ENCODE data around the gene NECTIN1.

NECTIN1 gene

DNA sequence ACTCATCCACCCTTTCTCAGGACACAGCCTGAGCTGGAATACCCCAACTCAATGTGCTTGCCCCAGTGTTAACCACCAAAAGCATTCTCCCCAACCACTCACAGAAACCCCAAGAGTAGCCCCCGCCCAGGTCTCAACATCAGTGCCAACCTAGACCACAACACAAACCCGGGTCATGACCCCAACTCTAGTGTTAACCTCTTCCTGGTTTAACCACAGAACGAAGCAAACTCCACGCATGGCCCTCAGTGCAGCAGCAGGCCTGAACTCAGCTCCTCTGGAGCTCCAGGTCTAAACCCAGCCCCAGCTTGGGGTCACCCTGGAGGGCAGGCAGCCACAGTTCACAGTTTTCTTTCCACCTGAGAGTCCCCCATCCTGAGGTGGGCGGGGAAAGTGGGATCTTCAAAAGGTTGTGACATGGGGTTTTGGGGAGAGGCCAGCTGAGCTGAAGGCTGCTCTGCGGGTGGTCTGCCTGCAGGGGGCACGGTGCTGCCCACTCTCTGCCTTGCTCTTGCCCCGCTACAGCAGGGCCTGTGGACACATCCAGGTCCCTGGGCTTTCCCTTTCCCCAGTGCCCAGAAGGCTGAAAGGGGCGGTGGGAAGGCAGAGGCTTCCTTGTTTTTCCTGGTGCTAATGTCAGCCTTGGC lies 37.9 kb downstream of the NECTIN1 start:
- DNase-seq: no peak

DNA sequence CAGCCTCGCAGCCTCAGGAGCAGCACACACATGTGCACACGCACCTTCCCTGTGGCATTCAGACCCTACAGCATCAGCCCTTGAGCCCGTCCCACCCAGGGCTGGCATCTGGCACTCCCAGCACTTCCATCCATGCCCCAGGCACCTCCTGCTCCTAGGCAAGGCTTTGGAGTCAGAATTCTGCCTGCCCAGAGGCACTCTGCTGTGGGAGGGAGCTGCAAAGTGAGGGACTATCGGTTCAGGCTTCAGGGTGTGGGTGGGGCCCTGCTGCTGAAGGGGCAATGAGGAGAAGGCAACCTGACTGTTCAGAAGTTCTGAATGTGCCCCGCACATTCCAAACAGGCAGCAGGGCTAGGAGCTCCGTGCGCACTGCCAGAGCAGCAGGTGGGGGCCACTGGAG lies 39.7 kb downstream of the NECTIN1 start:
- no peak for DNase-seq

GRCh38 chr11:119688356-119688755 lies 40.6 kb downstream of the NECTIN1 start:
- no peak for DNase-seq

DNA sequence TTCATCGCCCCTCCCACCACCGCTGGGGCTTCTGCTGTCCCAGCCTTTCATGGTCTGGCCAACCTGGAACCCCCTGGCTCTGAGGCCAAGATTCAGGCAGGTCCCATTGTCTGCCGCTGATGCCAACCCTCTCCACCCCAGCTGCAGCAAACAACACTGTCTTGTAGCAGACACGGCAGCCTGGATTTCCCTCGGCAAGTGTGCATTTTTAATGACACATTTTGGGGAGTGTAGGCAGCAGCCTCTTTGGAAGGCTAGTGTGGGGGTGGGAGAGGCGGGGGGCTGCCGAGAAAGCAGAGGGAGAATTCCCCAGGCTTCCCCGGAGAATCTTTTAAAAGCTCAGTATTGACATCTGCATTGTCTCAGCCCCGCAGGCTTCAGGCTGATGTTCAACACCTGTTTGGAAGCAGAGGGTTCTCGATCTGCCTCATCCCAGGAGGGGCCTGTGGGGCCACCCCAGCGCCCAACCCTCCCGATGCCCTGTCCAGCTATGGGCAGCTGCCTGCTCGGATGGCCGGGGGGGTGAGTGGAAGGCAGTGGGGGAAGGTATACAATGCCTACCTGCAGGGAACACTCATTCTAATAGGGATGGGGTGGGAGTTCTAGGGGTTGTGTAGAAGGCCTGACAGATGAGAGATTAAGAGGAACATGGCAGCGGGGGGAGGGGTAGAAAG lies 41.5 kb downstream of the NECTIN1 start:
- peak; percentile 58 for DNase-seq

DNA sequence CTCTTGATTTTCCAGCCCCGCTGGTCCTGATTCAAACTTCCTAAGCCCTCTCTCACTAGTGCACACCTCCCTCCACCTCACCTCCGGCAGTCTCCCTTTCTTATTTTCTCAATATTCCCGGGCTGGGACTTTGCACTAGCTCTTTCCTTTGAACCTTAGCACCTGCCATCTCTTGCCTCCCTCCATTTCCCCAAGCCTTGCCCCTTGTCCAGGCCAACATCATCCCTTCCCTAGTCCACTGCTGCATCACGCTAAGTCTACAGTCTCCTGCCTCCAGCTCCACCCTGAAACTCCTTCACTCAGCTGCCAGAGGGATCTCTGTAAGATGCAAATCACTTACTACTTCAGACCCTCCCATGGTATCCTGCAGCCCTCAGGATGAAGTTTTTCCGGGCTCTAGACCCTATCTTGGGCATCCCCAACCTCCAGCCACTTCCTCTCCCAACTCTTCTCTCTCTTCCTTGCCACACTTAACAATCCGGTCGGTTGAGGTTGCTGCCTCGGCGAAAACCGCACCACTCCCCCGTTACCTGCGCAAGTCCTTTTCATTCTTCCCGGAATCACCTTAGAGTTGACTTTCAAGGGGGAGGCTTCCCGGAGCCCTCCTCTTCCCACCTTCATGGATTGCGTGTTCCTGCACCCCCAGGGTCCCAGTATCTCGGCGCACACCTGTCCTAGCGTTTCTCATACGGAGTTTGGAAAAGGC lies 42.7 kb downstream of the NECTIN1 start:
- no peak for DNase-seq

DNA sequence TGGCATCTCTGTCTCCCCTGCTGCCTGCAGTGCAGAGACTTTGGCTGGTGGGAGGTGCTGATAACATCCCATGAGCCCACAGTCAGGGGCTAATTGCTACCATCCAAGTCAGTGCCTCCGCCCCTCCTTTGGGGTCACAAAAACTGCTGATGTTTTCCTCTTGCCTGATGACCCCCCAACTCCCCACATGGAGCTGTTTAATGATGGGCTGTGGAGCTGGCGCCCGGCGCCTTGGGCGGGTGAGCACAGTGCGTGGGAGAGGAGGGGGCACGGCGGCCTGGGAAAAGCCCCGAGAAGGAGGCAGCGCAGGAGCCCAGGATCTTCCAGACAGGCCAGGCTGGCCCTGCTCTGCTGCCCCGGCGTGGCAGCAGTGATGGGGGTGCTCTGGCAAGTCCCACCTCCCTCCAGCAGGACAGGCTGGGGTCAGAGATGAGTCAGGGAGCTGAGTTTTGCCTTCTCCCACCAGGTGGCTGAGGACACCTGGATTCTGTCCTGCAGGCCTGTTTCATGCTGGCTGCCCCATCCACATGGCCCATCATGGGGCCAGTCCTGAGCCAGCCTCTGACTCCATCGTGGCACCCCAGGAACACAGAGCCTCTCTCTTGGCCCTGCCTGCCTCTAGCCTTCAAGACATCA lies 43.8 kb downstream of the NECTIN1 start:
- DNase-seq: no peak

- DNase-seq: no peak
These were observed 44.5 kb downstream of the NECTIN1 start for GRCh38 chr11:119684361-119685110.

- DNase-seq: no peak
These were observed 45.2 kb downstream of the NECTIN1 start for GRCh38 chr11:119683783-119684182.

DNA sequence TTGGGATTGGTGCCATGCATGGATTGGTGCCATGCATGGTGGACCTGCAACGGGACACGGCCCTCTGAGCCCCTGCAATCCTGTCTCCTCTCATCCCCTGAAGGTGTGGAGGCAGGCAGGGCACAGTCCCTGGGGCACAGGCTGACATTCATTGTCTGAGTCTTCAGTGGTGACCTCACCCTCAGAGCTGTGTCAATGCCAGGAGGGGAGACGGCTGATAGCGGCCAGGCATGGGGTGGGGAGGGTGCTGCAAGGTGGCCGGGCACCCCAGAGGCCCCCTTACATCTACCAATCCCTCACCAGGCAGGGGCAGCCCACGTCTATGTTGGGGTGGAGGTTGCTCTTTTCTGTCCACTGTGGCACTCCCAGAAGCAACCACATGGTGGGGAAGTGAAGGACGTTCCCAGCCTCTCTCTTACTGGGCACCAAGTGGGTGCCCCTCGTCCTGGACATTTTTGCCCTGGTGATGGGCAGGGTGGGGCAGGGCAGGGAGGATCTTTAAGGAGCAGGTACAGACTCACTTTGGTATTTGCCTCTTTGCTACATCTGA lies 47.6 kb downstream of the NECTIN1 start:
- DNase-seq: no peak

DNA sequence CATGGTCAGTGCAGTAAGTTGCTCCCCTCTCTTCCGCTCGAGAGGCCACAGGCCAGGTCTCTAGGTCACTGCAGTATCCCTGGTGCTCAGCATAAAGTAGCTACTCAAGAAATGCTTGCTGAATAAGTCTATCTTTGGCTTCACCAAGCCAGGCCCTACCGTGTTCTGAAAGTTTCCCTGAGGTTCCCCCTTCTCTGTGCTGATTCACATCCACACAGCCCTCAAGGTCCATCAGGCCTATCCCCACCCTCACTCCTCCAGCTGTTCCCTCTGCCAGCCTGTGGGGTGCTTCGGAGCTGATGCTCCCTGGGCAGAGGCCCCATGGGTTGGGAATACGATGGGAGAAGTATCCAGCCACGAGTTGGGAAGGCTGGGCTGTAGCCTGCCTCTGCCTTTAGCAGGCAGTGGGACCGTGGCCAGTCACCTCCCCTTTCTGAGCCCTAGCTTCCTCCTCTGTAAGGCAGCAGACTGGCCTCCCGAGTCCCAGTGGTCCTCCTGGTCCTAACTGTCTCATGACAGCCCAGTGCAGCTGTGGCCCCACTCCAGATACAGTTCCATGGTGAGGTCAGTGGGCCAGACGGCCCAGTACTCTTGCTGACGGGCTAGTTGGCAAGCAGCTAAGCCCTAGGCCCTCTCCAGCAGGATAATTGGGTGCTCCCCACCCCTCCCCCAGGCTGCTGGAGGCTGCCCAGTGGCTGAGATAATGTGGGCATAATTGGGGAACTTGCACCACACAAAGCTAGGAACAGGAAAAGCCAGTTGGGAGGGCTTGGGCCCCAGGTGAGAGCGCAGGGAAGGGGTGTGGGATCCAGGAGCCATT lies 48.2 kb downstream of the NECTIN1 start:
- DNase-seq: no peak

DNA sequence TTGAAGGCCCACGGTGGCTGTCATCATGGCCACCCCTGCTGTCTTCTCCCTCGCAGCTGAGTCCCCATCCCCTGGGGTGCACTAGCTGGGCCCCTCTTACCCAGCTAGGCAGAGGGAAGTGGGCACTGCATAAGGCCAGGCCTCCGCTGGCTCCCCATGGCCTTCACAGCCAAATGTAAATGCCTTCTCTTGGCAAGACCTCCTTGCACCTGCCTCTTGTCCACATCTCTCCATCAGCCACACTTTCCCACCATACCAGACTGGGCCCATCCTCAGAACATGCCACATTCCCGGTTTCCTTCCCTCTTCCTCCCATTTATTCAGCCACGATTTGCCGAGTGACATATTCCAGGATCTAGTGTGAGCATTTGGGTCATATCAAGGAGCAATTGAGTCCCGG lies 49.7 kb downstream of the NECTIN1 start:
- no peak for DNase-seq

DNA sequence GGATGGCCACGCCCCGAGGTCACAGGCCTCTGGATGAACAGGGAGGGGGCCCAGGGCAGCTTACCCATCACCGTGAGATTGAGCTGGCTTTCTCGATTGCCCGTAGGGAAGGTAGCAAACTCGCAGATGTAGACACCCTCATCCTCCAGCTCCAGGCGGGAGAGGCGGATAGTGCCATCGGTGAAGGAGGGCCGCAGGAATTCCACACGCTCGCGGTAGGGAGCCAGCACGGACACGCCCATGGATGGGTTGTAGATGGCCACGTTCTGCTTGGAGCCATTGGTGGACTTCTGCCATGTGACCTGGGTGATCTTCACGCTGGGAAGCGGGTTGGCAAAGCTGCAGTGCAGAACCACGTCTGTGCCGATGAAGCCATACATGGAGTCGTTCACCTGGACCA lies 50.6 kb downstream of the NECTIN1 start:
- DNase-seq: no peak

DNA sequence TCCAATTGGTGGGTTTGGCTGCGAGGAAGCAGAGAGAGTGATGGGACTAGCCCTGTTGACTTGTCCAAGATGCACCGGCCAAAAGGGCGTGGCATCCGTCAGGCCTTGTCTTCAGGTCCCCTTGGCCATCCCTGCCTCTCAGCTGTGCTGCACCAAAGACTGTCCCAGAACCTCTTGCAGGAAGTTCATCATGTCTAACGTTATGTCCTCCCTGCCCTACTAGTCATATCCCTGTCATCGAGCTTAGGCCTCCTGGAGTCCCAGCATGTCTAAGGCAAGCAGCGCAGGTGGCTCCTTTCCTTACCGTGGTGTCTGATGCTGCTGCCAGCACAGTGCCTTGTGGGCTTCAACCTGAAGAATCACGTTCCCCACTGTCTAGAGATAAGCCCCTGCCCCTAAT lies 51.2 kb downstream of the NECTIN1 start:
- DNase-seq: no peak

DNA sequence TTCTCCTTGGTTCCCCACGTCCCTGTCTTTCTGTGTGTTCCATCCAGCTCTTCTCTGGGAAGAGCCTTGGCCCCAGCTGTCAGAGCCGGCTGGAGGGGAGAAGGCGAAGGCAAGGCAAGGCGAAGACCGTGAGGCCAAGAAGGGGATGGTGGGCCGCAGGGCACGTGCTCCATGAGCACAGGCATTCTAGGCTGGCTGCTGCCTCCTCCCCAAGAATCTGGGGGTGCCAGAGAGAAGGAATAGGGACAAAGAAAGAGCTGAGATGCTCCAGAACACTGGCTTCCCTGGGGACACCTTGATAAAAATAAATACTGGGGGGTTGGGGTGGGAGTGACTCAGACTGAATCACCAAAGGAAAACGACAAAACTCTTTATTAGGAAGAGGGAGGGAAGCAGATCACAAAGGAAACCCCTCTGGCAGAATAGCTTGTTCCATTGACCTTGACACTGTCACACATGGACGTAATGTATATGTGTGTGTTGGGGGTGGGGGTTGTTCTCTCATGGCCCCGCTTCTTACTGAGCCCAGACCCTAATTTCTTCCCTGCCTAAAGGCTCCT lies 52.5 kb downstream of the NECTIN1 start:
- DNase-seq: no peak

DNA sequence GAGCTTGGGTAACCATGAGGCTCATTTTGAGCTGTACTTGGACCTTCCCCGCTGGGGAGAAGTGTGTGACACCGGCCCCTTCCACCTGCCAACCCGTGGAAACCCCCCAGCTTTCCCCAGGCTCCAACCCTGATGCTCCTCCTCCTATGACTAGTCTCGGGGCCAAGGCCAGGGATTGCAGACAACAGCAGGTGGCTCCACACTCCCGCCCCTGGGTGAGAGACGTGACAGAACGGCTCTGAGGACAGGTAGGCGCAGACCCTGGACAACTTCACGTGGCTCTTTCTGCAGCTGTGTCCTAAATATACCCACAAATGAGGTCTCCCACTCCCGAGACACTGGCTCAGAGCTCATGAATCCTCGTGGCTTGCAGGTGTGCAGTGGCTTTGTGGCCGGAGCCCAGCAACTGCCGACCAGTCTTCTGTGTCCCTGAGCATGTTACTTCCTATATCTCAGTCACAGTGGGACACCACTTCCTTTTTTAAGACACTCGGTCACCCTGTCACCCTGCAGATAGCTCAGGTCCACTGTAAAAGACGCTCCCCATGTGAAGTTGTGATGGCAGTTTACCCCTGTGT lies 55.2 kb downstream of the NECTIN1 start:
- DNase-seq: no peak

- DNase-seq: no peak
These were observed 55.8 kb downstream of the NECTIN1 start for GRCh38 chr11:119673052-119673758.

DNA sequence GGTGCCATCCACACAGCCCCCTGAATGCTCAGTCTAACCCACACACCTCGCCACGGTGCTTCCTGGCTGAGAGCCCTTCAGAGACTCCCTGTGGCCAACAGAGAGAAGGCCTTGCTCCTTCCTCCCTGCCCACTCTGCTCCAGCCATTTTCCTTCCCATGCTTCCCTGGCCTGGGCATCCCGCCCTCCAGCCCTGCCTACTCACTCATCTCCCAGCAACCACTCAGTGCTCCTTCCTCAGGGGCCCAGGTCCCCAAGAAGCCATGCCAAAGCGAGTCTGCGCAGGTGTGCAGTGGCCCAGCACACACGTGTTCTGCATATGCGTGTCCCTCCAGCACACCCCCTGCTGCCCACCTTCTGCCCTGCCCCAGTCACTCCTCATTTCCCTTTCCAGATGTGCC lies 56.4 kb downstream of the NECTIN1 start:
- DNase-seq: no peak

DNA sequence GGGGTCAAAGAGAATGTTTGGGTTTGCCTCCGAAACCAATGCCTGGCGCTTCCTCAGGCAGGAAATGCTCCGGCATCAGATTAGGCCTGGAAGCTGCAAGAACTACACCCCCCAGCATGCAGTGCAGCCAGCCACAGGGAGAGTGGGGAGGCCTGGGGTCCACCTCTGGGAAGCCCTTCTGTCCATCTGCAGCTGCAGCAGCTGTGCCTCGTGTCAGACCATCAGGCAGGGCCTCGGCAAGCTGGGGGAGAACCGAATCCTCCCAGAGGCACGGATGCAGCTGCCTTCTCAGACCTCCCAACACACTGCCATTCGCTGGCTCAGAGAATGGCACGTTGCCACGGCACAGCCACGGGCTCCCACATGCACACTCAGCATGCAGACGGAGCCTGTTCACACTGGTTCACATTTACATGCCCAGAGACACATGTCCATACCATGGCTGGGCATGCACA lies 57.4 kb downstream of the NECTIN1 start:
- peak; percentile 51 for DNase-seq

DNA sequence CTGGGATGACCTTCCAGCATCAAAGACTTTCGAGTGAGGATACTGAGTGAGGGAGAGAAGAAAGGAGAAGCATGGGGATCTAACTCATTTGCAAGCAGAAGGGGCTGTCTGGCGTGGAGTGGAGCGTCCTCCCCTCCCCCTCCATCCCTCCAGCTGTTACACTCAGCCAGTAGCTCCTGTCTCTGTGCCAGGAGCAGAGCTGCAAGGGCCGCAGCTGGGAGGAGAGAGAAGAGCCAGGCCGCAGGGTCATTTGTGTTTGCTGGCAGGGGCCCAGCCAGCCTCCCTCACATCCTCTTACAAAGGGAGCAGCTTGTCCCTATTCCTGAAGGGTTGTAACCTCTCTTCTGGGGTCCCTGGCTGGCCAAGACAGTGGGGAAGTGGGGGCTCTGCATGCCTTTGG lies 57.9 kb downstream of the NECTIN1 start:
- peak; percentile 90 for DNase-seq

GRCh38 chr11:119669487-119669886 lies 59.5 kb downstream of the NECTIN1 start:
- DNase-seq: no peak
